GM19043 (cell line): Measurements from ENCODE around the gene RSPO4.

Experiments used
- ATAC-seq: cut with Tn5 transposase; IDR thresholded peaks from one replicate; pipeline ENCODE4 v1.9.1; 2021; ENCODE audit warnings: low read depth; ENCODE audit not compliant: unreplicated experiment

Gene RSPO4

GRCh38 chr20:911882-912600 is 90.1 kb downstream of the RSPO4 start:
- no peak for ATAC-seq

GRCh38 chr20:910870-911770 is 91.0 kb downstream of the RSPO4 start:
- ATAC-seq: no peak

GRCh38 chr20:910132-910869 is 91.8 kb downstream of the RSPO4 start:
- no peak for ATAC-seq

DNA sequence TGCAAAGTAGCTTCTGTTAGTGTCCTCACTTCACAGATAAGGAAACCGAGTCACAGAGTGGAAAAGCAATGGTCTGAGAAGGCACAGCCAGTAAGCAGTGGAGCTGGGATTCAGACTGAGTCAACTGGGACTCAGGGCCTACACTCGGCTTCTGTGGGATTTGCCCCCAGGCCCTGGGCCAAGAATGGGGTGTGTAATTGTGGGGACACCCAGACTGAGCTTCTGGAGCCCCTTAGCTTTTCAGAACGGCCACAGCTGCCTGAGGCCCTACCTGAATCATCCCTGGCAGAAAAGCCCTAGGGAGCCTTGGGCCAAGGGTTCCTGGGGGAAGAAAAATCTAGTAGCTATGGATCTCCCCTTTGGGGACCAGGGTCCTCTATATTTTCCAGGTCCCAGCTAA is 92.5 kb downstream of the RSPO4 start:
- ATAC-seq: no peak
